Stimulated activated CD4-positive, alpha-beta T cell treated with anti-CD3 and anti-CD28 coated beads, Interleukin-12 subunit alpha, Interleukin-12 subunit beta, amount 100 ng/mL, for 4 hours (primary cell): Measurements from ENCODE around the gene ZNF646.

ENCODE experiments used
- DNase-seq: peaks from one replicate; pipeline ENCODE4 v3.0.0-alpha.2; 2020

ZNF646 gene

GRCh38 chr16:31063843-31064611, 10.2 kb upstream of the ZNF646 start:
- DNase-seq = no peak

GRCh38 chr16:31064882-31065461, 9.2 kb upstream of the ZNF646 start:
- DNase-seq = no peak

GRCh38 chr16:31067342-31067741, 6.9 kb upstream of the ZNF646 start:
- DNase-seq = no peak

- no peak for DNase-seq
Observed at GRCh38 chr16:31071861-31072260, 2.4 kb upstream of the ZNF646 start.

- DNase-seq = no peak
Observed at GRCh38 chr16:31072540-31073141, 1.6 kb upstream of the ZNF646 start.

GRCh38 chr16:31073142-31073969, 866 bp upstream of the ZNF646 start:
- DNase-seq = peak; percentile 87

- no peak for DNase-seq
Observed at GRCh38 chr16:31074814-31075183, 577 bp downstream of the ZNF646 start.

- no peak for DNase-seq
Observed at GRCh38 chr16:31076319-31076718, 2.1 kb downstream of the ZNF646 start.

GRCh38 chr16:31077024-31077423, 2.8 kb downstream of the ZNF646 start:
- no peak for DNase-seq

GRCh38 chr16:31077592-31078396, 3.6 kb downstream of the ZNF646 start:
- no peak for DNase-seq

GRCh38 chr16:31078597-31079341, 4.5 kb downstream of the ZNF646 start:
- DNase-seq = no peak

GRCh38 chr16:31079342-31079944, 5.2 kb downstream of the ZNF646 start:
- no peak for DNase-seq

- no peak for DNase-seq
Observed at GRCh38 chr16:31080035-31080629, 5.9 kb downstream of the ZNF646 start.

- no peak for DNase-seq
Observed at GRCh38 chr16:31080756-31081419, 6.7 kb downstream of the ZNF646 start.

- no peak for DNase-seq
Observed at GRCh38 chr16:31081428-31082351, 7.5 kb downstream of the ZNF646 start.

- DNase-seq = no peak
Observed at GRCh38 chr16:31082368-31083045, 8.3 kb downstream of the ZNF646 start.

GRCh38 chr16:31083081-31083480, 8.9 kb downstream of the ZNF646 start:
- no peak for DNase-seq

- no peak for DNase-seq
Observed at GRCh38 chr16:31083556-31083955, 9.3 kb downstream of the ZNF646 start.

GRCh38 chr16:31083981-31084380, 9.8 kb downstream of the ZNF646 start:
- DNase-seq = no peak
